ENCODE data around the gene ASAP3. TPM values are rescaled to one million over a fixed set of nuclear protein-coding genes. Genes with fewer than 3 reads are reported as not detected.

Gene ASAP3
- total and polyA plus RNA-seq, 9 of the 15 experiments (the other 6 are each of a cell fraction or from before 2014, with no cell fraction given): 1.7 to 31.2 (median 17.4) TPM

DNA sequence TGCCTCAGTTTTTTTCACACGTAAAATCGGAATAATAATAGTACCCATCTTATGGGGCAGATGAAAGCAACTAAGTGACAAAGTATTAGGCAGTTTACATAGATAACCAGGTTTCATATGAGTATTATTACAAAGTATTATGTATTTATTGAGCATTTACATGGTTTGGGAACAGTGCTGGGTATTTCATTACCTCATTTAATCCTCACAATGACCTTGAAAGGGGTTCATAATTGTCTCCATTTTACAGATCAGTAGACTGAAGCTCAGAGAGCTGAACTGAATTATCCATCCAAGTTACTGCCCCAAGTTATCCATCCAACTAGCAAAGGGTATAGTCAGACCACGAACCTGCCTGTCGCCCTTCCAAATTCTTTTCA is 80.6 kb downstream of the ASAP3 start:
- H3K9ac ChIP-seq (ENCODE audit: insufficient read depth in 1 of 2, low read depth in 2 of 2, low read length in 2 of 2): peak overlapping the region in 1 of 2 experiments; percentile 16; a peak in 3 of 4 replicates
- FAIRE-seq (no peak), ATAC-seq (no peak), DNase-seq (ENCODE audit: extremely low read depth in 1 of 4, low spot score in 3 of 4) (no peak)
- POLR2A ChIA-PET: interaction anchor here (0.5 to 1.9 kb wide), 13 partner anchors 9 to 328 kb away, joined by 3 to 9 read pairs (median 4); partner anchors contain the start of gene ZNF436
- H2AFZ ChIP-seq (ENCODE audit: low read depth, low read length): peak overlapping the region; percentile 90
- peak overlapping the region; percentile 9; the same call in 1 of the 2 replicates for H3K4me3 ChIP-seq
- H3K36me3 ChIP-seq (ENCODE audit: control insufficient read depth, insufficient read depth, low read length): no peaks in the 10 kb centered on the region
- no peaks in the 10 kb centered on the region for H3K79me2 ChIP-seq (ENCODE audit: control insufficient read depth, insufficient read depth, low read length)
- H3K9me1 ChIP-seq (ENCODE audit: control insufficient read depth, insufficient read depth, low read length): no peaks in the 10 kb centered on the region
- BruUV-seq (replicated peaks): no TSS peak
- H3K4me2 ChIP-seq (ENCODE audit: insufficient read depth, low read length): peak overlapping the region; percentile 65
- TF ChIP-seq KLF1 (tag; IDR thresholded peaks at IDR 0.05) (no peak), C11orf30 (IDR thresholded peaks at IDR 0.05; ENCODE audit: low read depth) (no peak), SMARCC2 (IDR thresholded peaks at IDR 0.05; ENCODE audit: low read depth) (no peak), FOSL1 (tag; conservative IDR thresholded peaks at IDR 0.05) (peak; percentile 15; the same call in 1 of the 2 replicates), FOXM1 (IDR thresholded peaks at IDR 0.05; ENCODE audit: low read depth) (no peak), FOXM1 (CRISPR knock-in tag; IDR thresholded peaks at IDR 0.05; ENCODE audit: low read depth) (0 out of 2 replicates have a peak, but pooled peaks have one; percentile 19), RBM25 (IDR thresholded peaks at IDR 0.05; ENCODE audit: low read depth, low read length, severe bottlenecking) (peak; percentile 79), PHF20 (IDR thresholded peaks at IDR 0.05; ENCODE audit: partially characterized antibody) (peak; percentile 19)
- TF ChIP-seq, protein P1, sequence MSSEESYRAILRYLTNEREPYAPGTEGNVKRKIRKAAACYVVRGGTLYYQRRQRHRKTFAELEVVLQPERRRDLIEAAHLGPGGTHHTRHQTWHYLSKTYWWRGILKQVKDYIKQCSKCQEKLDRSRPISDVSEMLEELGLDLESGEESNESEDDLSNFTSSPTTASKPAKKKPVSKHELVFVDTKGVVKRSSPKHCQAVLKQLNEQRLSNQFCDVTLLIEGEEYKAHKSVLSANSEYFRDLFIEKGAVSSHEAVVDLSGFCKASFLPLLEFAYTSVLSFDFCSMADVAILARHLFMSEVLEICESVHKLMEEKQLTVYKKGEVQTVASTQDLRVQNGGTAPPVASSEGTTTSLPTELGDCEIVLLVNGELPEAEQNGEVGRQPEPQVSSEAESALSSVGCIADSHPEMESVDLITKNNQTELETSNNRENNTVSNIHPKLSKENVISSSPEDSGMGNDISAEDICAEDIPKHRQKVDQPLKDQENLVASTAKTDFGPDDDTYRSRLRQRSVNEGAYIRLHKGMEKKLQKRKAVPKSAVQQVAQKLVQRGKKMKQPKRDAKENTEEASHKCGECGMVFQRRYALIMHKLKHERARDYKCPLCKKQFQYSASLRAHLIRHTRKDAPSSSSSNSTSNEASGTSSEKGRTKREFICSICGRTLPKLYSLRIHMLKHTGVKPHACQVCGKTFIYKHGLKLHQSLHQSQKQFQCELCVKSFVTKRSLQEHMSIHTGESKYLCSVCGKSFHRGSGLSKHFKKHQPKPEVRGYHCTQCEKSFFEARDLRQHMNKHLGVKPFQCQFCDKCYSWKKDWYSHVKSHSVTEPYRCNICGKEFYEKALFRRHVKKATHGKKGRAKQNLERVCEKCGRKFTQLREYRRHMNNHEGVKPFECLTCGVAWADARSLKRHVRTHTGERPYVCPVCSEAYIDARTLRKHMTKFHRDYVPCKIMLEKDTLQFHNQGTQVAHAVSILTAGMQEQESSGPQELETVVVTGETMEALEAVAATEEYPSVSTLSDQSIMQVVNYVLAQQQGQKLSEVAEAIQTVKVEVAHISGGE (CRISPR knock-in tag; IDR thresholded peaks at IDR 0.05): 0 out of 6 replicates have a peak, but pooled peaks of 1 of the 3 experiments have one; percentile 3
- in situ Hi-C loops (cut with MboI): loop anchor here (5.0 kb wide), 1 partner anchor 61 kb away; the partner anchor contains the start of gene HNRNPR
- 69% methylated on average over 4 of the region's 4 CpGs for WGBS (ENCODE audit: insufficient coverage, low coverage, missing lambda C conversion rate)
- no peaks in the 10 kb centered on the region; the same call in 1 of the 2 replicates for H3K9me3 ChIP-seq (replicated peaks; ENCODE audit: control insufficient read depth, insufficient read depth, low read depth, low read length)
- H3K27ac ChIP-seq (ENCODE audit: extremely low read depth, low read depth, low read length): peak overlapping the region; percentile 33; the same call in 2 of the 3 replicates
- intact Hi-C loops (cut with micrococcal nuclease): loop anchor here (5.0 to 10.0 kb wide), 4 partner anchors 76 to 319 kb away; partner anchors contain the start of gene HTR1D
- H4K20me1 ChIP-seq (replicated peaks; ENCODE audit: control insufficient read depth, insufficient read depth, low read length): no peaks in the 10 kb centered on the region
- H3K27me3 ChIP-seq (ENCODE audit: control insufficient read depth in 2 of 2, insufficient read depth in 2 of 2, low read length in 2 of 2): no peaks in the 10 kb centered on the region
- CTCF ChIA-PET (ENCODE audit: low intra/inter-chr PET ratio): interaction anchor here (0.8 to 1.1 kb wide), 3 partner anchors 35 to 305 kb away, joined by 3 to 4 read pairs (median 3); no protein-coding TSS in a partner anchor
- H3K4me1 ChIP-seq (replicated peaks in 1 of 2; ENCODE audit: control insufficient read depth in 2 of 2, insufficient read depth in 2 of 2, low read length in 2 of 2): peaks cover 5 to 18% of the 10 kb centered on the region in 2 experiments
